Suppressor macrophage treated with lipopolysaccharide for 1 hour (primary cell): Measurements from ENCODE around the gene SENP7.
"Not testable (repeated sequence)": the region's sequence is repeated elsewhere in the genome, so short reads cannot be mapped to it uniquely, and the experiment has no call there.

Source experiments
- DNase-seq, 3 donors: peaks; one replicate each; pipeline ENCODE4 v3.0.0-alpha.2; 2020 to 2022

The SENP7 gene

GRCh38 chr3:101527441-101527840 lies 14.4 kb upstream of the SENP7 start:
- DNase-seq, result no peak

- no peak for DNase-seq
These were observed 8.2 kb upstream of the SENP7 start for GRCh38 chr3:101521211-101521701.

DNA sequence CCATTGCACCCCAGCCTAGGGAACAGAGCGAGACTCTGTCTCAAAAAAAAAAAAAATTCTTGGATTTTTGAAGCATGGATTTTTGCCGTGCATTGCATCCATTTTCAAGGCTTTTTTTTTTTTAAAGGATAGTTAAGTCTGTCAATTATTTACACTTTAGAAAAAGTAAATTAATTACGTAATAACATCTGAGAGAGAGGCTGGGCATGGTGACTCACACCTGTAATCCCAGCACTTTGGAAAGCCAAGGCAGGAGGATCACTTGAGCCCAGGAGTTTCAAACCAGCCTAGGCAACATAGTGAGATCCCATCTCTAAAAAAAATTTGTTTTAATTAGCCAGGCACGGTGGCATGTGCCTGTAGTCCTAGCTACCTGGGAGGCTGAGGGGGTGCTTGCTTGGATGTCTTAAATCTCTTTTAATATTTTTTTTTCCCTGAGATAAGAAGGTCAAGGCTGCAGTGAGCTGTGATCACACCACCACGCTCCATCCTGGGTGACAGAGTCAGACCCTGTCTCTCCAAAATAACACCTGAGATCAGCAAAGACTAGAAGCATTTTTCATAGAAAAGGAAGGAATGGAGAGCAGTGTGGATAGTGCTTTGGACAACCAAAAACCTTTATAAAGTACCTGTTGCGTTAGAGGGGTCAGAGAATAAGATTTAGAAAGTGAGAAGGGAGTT lies 6.8 kb upstream of the SENP7 start:
- no peak for DNase-seq

DNA sequence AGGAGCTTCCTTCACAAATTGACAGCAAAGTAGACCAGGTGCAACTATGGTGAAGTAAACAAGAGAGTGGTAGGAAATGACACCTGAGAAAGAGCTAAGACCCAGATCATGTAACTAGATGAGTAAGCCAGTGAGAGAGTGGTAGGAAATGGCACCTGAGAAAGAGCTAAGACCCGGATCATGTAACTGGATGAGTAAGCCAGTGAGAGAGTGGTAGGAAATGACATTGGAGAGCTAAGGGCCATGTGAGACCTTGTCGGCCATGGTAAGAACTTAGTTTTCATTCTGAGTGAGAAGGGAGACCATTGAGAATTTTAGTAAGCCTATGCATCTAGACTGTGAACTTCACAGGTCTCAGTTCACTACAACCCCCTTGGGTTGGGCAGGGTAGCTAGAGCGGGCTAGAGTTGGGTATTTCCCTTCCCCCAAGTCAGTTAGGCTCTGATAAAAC lies 5.4 kb upstream of the SENP7 start:
- no peak for DNase-seq

GRCh38 chr3:101513419-101513986 lies 491 bp upstream of the SENP7 start:
- DNase-seq, result no peak

DNA sequence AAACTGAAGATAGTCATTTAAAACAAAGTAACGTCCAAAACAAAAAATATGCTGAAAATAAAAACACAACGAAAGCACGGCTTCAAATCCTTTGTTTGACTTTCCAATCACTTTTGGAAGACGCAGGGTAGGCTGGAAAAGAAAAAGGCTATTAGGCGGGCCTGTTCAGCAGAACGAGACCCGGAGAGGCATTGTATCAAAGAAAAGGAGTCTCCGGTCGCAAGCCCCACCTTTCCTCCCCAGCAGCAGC lies 691 bp downstream of the SENP7 start:
- no peak for DNase-seq

GRCh38 chr3:101509811-101510210 lies 3.2 kb downstream of the SENP7 start:
- no peak for DNase-seq

DNA sequence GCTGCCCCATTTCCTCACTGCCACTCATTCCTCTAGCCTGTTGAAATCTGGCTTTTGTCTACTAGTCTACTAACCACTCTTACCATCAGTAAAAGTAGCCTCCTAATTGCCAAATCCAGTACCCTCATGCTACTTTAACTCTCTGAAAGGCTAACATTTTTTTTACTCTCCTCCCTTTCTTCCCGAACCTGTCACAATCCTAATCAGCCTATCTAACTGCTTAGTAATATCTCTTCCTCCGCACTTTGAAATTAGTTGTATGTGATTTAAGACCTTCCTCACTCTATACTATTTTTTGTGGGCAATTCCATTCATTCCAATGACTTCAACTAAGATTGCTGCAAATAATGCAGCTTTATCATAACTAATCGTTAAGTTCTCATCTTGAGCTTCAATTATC lies 3.7 kb downstream of the SENP7 start:
- DNase-seq, result no peak

- no peak for DNase-seq
These were observed 11.2 kb downstream of the SENP7 start for GRCh38 chr3:101501783-101502182.

- no peak for DNase-seq
These were observed 12.8 kb downstream of the SENP7 start for GRCh38 chr3:101500208-101500607.

GRCh38 chr3:101497803-101498202 lies 15.2 kb downstream of the SENP7 start:
- DNase-seq, result no peak

- DNase-seq, result no peak
These were observed 17.5 kb downstream of the SENP7 start for GRCh38 chr3:101495552-101495951.

DNA sequence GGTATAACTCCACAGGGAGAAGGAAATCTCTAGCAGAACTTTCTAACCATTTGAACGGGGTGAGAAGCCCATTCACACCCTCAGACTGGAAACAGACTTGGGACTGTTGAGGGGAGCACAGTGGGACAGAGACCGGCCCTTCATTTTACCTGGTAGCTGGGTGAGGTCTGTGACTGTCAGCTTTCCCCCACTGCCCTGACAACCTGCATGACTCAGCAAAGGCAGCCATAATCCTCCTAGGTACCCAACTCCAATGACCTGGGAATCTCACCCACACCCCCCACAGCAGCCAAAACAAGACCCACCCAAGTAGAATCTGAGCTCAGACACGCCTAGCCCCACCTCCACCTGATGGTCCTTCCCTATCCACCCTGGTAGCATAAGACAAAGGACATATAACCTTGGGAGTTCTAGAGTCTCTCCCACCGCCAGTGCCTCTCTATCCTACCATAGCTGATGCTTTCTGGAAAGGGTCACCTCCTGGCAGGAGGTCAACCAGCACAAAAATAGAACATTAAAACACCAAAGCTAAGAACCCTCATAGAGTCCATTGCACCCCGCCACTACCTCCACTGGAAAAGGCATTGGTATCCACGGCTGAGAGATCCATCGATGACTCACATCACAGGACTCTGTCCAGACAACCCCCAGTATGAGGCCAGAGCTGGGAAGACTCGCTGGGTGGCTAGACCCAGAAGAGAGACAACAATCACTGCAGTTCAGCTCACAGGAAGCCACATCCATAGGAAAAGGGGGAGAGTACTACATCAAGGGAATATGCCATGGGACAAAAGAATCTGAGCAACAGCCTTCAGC lies 28.0 kb downstream of the SENP7 start:
- no peak for DNase-seq

- DNase-seq, result no peak
These were observed 34.0 kb downstream of the SENP7 start for GRCh38 chr3:101478980-101479379.

GRCh38 chr3:101474841-101475552 lies 38.0 kb downstream of the SENP7 start:
- not testable (repeated sequence) for DNase-seq

GRCh38 chr3:101468676-101469075 lies 44.3 kb downstream of the SENP7 start:
- not testable (repeated sequence) for DNase-seq

DNA sequence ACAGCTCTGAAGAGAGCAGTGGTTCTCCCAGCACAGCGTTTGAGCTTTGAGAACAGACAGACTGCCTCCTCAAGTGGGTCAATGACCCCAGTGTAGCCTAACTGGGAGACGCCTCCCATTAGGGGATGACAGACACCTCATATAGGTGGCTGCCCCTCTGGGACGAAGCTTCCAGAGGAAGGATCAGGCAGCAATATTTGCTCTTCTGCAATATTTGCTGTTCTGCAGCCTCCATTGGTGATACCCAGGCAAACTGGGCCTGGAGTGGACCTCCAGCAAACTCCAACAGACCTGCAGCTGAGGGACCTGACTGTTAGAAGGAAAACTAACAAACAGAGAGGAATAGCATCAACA lies 45.7 kb downstream of the SENP7 start:
- not testable (repeated sequence) for DNase-seq

GRCh38 chr3:101466465-101467309 lies 46.3 kb downstream of the SENP7 start:
- peak in 2 of 3 donors; percentile 1 to 3 for DNase-seq

DNA sequence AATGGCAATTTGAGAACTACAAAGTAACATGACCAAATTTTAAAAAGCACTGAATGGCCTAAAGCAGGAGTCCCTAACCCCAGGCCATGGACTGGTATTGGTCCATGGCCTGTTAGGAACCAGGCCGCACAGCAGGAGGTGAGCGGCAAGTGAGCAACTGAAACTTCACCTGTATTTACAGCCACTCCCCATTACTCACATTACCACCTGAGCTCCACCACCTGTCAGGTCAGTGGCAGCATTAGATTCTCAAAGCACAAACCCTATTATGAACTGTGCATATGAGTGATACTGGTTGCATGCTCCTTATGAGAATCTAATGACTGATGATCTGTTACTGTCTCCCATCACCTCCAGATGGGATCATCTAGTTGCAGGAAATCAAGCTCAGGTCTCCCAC lies 48.8 kb downstream of the SENP7 start:
- DNase-seq, result no peak

GRCh38 chr3:101461451-101461850 lies 51.6 kb downstream of the SENP7 start:
- DNase-seq, result no peak

DNA sequence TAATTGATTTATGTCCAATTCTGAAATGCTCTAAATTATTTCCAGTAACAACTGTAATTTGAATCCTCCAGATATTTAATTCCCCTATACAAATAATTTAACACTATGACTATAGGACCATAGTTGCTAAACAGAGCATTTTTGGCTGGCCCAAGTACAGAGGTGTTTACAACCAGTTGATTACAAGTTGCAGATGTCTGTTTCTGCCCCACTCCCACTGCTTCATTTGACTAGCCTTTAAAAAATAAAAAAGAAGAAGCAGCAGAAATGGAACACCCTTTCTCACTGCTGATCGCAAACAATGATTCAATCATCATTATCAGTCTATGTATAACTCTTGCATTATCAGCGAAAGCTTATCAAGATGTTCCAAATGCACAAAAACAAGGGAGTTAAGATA lies 54.6 kb downstream of the SENP7 start:
- DNase-seq, result no peak

GRCh38 chr3:101454629-101455028 lies 58.4 kb downstream of the SENP7 start:
- no peak for DNase-seq

GRCh38 chr3:101453961-101454360 lies 59.1 kb downstream of the SENP7 start:
- DNase-seq, result no peak
